ENCODE results near the gene PPP6R3.

- TF ChIP-seq, protein P1, sequence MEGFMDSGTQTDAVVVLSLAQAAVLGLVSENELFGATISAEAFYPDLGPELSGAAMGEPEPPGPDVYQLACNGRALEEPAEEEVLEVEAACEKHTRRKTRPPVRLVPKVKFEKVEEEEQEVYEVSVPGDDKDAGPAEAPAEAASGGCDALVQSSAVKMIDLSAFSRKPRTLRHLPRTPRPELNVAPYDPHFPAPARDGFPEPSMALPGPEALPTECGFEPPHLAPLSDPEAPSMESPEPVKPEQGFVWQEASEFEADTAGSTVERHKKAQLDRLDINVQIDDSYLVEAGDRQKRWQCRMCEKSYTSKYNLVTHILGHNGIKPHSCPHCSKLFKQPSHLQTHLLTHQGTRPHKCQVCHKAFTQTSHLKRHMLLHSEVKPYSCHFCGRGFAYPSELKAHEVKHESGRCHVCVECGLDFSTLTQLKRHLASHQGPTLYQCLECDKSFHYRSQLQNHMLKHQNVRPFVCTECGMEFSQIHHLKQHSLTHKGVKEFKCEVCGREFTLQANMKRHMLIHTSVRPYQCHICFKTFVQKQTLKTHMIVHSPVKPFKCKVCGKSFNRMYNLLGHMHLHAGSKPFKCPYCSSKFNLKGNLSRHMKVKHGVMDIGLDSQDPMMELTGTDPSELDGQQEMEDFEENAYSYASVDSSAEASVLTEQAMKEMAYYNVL (CRISPR knock-in tag; IDR thresholded peaks at IDR 0.05; ENCODE audit: borderline replicate concordance), result no peak
- TF ChIP-seq KDM1A (CRISPR knock-in tag; IDR thresholded peaks at IDR 0.05) (no peak), CEBPZ (IDR thresholded peaks at IDR 0.05; ENCODE audit: low read length) (no peak), E2F5 (CRISPR knock-in tag; conservative IDR thresholded peaks at IDR 0.05) (no peak), ZNF883 (CRISPR knock-in tag; IDR thresholded peaks at IDR 0.05; ENCODE audit: not compliant biosample characterization) (no peak), PHF8 (CRISPR knock-in tag; IDR thresholded peaks at IDR 0.05) (no peak)
These were observed 72.3 kb downstream of the PPP6R3 start for GRCh38 chr11:68532727-68533369.
